SK-N-MC (cell line): ENCODE results near the gene WAC.

Experiments used
- EZH2 ChIP-seq: fragments of 200-600 bp; sonication (generic); IDR thresholded peaks from one replicate; pipeline ENCODE4 v1.6.1; 2017; ENCODE audit warnings: antibody characterized with exemption
- FOXP2 ChIP-seq: optimal IDR thresholded peaks from 2 replicates; pipeline ENCODE3; 2011; ENCODE audit warnings: mild to moderate bottlenecking, moderate library complexity; ENCODE audit not compliant: insufficient read depth; ENCODE audit errors: extremely low read length, control extremely low read depth
- POLR2AphosphoS5 ChIP-seq: IDR thresholded peaks from 2 replicates; pipeline ENCODE4 v1.6.1; 2012; ENCODE audit warnings: mild to moderate bottlenecking, low read depth, low read length, borderline replicate concordance

- no peak for TF ChIP-seq EZH2
- no peak for TF ChIP-seq POLR2AphosphoS5
- no peak for TF ChIP-seq FOXP2
Observed at GRCh38 chr10:28578454-28578853, 45.5 kb downstream of the WAC start.
